Measurements from ENCODE around the gene AP4E1.
"Not testable (repeated sequence)": the region's sequence is repeated elsewhere in the genome, so short reads cannot be mapped to it uniquely, and the experiment has no call there.

Gene AP4E1

DNA sequence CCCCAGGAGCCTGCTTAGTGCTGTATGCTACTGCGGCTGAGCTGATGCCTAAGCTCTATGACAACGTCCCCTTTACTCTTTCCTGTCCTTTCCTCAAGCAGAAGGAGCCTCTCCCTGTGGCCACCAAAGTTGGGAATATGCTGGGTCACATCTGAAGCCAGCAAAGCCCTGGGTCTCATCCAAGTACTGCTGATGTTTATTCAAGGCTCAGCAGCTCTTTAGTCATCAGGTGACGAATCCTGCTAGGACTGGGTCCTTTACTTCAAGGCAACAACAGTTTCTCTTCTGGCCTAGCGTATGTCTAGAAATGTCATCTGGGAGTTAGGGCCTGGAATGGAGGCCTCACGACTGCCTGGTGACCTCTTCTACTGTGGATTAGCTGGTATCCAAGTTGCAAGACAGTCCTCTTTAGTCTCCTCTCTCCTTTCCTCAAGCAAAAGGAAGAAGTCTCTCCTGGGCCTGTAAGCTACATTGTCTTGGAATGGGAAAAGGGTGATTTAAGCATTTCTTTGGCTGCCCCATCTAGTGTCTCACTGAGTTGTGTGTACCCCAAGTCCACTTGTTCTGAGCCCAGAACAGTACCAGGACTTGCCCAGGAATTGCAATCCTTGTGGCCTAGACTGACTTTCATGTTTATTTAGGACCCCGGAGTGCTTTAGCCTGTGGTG is 122.3 kb downstream of the AP4E1 start:
- DNase-seq: no peak

DNA sequence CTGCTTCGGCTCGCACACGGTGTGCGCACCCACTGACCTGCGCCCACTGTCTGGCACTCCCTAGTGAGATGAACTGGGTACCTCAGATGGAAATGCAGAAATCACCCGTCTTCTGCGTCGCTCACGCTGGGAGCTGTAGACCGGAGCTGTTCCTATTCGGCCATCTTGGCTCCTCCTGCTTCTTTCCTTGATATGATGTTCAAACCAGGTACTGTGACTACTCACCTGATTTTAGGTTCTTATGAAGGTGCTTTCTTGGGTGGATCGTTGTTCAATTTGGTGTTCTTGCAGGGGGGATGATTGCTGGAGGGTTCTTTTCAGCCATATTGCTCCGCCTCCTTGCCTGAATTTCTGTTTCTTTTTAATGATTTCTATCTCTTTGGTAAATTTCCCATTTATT is 129.0 kb downstream of the AP4E1 start:
- not testable (repeated sequence) for DNase-seq

DNA sequence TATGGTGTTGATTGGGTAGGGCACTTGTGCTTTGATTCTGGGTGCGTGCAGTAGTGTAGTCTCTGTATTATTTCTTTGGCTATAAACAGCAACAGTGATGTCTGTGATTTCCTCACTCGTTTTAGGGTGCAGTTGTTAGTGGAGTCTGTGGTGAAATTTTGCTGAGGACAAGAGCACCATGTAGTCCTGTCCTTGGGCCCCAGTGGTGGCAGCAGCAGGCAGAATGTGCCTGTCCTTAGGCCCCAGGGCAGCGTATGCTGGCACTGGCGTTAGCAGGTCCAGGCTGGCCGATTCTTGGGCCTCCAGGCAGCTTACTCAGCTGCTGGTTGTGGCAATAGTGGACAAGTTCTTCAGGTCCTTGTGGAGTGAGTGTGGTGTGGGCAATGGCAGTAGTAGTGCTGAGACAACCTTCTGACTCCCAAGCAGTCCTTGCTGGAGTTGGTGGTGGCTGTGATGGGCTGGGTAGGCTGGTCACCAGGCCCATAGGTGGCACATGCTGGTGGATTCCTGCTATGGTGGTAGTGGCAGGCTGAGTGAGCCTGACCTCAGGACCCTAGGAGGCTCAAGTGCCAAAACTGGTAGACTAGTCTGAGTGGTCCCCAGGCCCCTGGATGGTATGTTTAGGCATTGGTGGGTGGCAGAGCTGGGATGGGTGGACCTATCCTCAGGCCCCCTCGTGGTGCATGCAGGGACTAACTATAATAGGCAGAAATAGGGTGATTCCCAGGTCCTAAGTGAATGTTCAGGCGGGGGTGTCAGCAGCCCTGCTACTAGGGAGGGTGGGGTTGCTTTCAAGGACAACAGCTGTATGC is 129.9 kb downstream of the AP4E1 start:
- no peak for DNase-seq

DNA sequence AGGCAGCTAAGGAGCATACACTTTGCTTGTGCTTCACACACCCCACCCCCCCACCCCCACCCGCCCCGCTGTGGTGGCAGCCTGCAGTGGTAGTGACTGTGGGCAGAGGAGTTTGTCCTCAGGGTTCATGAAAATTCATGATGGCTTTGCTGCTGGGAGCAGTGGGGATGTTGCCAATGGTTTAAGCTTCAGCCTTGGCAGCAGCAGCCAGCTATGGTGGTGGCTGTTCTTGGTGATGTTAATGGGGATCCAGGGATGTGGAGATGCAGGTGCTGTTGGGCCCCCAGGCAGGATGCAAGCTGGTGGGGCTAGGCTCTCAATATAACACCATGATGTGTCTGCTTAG is 130.5 kb downstream of the AP4E1 start:
- no peak for DNase-seq

DNA sequence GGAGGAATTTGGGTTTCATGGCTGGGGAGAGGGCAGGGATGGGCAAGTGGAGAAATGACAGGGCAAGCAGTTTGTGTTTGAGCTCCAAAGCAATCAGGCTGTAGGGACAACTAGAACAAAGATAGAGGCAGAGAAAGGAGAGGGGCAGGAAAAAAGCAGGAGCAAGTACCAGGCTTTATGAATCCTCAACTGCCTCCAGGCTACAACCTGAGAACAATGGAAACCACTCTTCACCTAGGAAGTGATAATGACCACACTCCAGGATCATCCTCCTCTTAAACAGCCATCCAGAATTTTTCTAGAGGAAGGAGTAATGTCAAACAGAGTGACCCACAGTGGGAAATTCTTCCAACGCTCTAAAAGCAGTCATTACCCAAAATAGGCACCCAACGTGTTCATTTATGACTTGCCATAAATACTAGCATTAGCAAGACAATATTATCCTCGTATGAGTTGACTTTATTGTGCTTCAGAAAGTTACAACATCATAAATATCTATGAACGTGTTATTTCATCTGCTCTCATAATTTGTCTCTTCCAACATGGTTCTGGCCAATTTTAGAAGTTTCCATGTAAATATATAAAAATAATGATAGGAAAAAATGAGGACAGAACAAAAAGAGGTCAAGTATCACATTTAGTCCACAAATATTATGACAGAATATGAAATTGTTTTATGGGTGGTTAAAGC is 135.7 kb downstream of the AP4E1 start:
- DNase-seq: no peak

DNA sequence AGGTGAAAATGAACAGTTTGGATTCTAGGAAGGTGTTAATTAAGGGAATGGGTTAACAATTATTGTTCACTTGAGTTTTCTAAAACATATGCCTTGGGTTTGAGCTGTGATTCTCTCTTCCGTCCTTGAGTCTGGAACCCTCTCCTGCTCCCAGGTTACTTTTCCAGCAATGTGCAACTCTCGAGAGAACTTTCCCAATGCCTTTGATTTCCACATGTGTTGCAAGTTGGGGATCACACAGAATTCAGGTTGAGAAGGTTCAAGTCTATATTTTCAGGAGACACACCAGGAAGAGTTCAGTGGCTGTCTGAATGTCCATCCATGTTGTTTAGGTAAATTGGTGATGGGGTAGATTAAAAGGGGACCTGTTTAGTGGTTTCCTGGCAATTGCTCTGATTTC is 137.5 kb downstream of the AP4E1 start:
- DNase-seq: no peak

DNA sequence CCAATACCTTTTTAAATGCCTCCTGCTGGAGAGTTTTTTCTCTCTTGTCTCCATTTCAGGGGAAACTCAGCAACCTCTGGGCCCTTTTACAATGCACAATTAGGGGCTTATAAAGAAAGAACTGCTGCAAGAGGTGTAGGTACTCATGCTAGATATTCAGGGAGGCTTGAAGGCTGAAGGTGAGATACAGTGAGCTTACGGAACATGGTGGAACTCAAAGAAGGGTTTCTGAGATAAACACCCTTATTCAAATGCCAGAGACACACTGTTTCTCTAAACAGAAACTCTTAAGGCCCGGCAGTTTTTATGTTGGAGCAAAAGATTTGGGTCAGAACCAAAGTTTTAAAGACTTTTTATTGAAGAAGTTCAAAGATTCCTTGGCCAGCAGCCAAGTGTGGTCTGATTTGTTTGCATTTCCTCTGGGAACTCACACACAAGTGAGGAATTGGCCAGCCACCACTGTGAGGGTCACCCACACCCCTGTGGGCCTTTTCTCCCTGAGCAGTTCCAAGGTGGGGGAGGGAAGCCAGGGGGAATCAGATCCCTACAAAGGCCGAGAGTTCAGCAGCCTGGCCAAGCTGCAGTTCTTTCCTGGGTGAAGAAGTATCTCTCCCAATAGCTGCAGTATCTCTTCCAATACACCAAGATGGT is 138.4 kb downstream of the AP4E1 start:
- DNase-seq: no peak

DNA sequence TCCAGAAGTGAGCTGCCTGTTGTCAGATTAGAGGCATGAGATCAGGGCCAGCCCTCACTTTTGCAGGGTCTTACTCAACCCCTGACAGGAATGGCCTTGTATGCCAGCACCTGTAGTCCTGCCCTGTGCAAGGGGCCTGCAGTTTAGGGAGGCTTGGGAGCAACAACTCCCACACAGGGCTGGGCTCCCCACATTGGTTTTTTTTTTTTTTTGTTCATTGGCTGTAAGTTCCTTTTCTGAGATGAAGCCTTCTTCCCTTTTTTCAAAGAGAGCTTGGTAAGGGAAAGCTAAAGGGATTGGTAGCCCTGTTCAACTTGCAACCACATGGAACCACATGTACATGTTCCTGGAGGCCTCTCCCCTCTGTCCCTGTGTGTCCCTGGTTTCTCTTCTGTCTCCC is 139.8 kb downstream of the AP4E1 start:
- peak; percentile 83 for DNase-seq

DNA sequence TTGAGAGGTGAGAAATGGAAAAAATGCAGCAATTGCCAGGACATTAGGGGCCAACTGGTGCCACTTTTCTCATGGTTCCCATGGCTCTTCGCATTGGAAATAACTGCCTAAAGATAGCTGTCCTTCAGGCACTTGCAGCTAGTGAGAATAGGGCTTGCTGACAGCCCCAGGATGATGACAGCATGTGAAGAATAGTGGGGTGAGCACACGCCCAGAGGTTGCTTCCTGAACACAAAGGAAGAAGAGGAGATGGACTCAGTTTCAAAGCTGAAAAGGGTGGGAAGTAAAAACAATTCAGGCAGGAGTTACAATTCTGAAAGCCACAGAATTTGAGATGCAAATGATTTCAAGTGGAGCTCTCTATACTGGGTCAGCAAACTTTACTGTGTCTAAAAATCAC is 140.6 kb downstream of the AP4E1 start:
- DNase-seq: no peak

DNA sequence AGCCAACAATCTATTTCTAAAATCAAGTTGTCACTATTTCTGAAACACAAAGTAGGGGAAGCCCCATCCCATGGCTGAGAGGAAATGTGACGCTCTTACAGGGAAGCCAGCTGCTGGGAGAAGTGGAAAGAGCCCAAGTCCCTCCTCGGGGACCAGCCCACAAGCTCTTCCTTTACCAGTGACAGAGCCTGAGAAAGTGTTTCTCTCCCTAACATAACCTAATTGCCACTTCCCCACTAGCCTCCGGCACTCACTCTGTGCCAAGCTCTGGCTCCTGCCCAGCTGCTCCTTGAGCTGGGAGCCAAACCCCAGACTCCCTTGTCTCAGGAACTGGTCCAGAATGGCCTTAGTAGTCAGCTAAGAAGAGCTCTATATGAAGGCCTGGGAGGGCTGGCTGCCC is 143.3 kb downstream of the AP4E1 start:
- DNase-seq: no peak

DNA sequence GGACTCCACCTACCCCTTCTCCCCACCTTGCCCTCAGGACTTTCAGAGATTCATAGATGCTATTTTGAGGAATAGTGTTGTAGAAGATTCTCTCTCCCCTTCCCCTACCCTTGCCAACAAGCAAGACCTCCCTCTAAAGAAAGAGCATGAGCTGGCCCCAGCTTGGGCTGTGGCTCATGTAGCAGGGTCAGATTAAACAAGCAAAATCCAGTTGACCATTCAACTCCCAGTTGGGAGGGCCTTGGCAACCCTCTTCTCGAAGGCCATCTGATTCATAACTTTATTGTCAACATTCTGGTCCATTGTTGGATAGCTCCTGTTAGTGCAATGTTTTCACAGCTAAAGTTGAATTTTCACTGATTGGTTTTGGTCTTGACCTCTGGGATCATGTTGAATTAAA is 145.1 kb downstream of the AP4E1 start:
- no peak for DNase-seq

DNA sequence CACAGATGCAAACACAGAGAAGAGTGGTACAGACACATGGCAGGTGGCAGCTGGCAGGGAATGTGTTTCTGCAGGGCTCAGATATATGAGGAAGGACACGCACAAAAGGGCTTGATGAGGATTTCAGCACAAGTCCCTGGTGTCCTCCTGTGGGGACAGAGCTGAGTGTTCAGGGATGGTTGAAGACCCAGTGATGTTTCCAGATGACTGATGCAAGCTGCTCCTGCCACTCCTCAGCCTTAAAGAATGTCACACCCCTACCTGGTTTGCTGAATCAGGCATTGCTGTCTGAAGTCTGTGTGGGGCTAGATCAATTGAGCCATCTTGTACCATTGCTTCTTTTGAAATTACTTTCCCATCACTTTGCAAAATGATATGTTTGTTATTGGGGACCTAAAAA is 146.1 kb downstream of the AP4E1 start:
- DNase-seq: no peak
